ENCODE data around the gene ZNF100. TPM values are rescaled to one million over a fixed set of nuclear protein-coding genes. Genes with fewer than 3 reads are reported as not detected.
"Not testable (repeated sequence)": the region's sequence is repeated elsewhere in the genome, so short reads cannot be mapped to it uniquely, and the experiment has no call there.

ZNF100 gene
- total RNA-seq, 1 experiment from 2014 or later = 12.1 TPM

GRCh38 chr19:21740559-21740958, 26.8 kb downstream of the ZNF100 start:
- H3K36me3 ChIP-seq (ENCODE audit: control insufficient read depth, insufficient read depth, low read length) = no peaks in the 10 kb centered on the region; the same call in 1 of the 2 replicates
- no peak for ATAC-seq
- no TSS peak for BruUV-seq (replicated peaks)
- in situ Hi-C loops (cut with HindIII; ENCODE audit: low pct_unique_long_range_greater_than_20kb, low sequenced_read_pairs) = no loop called here
- CTCF ChIA-PET = no interaction called here
- TF ChIP-seq POLR2AphosphoS5 (IDR thresholded peaks at IDR 0.05; ENCODE audit: low read depth, low read length) (no peak), REST (IDR thresholded peaks at IDR 0.05; ENCODE audit: insufficient read depth in 1 of 2, low read depth in 2 of 2, low read length in 1 of 2) (no peak), TCF7L2 (IDR thresholded peaks at IDR 0.05; ENCODE audit: low read depth, low read length) (no peak), CTCF (IDR thresholded peaks at IDR 0.05) (no peak), SIN3A (IDR thresholded peaks at IDR 0.05; ENCODE audit: borderline replicate concordance, insufficient read depth, low read depth, low read length) (no peak)
- H3K9me3 ChIP-seq (ENCODE audit: control insufficient read depth, insufficient read depth, low read depth, low read length) = no peaks in the 10 kb centered on the region; the same call in 1 of the 2 replicates
- H3K27me3 ChIP-seq (ENCODE audit: control insufficient read depth, insufficient read depth, low read length) = no peaks in the 10 kb centered on the region
- no peak overlapping the region for H3K4me3 ChIP-seq (ENCODE audit: low read depth in 2 of 2, low read length in 2 of 2)
- H3K4me1 ChIP-seq (ENCODE audit: control insufficient read depth, insufficient read depth, low read length) = no peaks in the 10 kb centered on the region
- H3K27ac ChIP-seq (ENCODE audit: low read length) = no peak overlapping the region
- no peak for DNase-seq (ENCODE audit: low read depth, low spot score)
- intact Hi-C loops (cut with micrococcal nuclease; ENCODE audit: unreplicated experiment) = no loop called here
- POLR2A ChIA-PET = no interaction called here

DNA sequence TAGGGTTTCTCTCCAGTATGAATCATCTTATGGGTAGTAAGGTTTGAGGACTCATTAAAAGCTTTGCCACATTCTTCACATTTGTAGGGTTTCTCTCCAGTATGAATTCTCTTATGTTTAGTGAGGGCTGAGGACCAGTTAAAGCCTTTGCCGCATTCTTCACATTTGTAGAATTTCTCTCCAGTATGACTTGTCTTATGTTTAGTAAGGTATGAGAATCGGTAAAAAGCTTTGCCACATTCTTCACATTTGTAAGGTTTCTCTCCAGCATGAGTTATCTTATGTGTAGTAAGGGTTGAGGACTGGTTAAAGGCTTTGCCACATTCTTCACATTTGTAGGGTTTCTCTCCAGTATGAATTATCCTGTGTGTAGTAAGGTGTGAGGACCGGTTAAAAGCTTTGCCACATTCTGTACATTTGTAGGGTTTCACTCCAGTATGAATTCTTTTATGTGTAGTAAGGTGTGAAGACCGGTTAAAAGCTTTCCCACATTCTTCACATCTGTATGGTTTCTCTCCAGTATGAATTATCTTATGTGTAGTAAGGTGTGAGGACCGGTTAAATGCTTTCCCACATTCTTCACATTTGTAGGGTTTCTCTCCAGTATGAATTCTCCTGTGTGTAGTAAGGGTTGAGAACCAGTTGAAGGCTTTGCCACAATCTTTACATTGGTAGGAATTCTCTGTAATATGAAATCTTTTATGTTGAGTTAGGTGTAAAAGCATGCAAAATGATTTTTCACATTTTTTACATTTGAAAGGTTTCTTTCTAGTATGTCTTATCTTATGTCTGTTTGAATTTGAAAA, 40.2 kb downstream of the ZNF100 start:
- ATAC-seq; H3K27me3 ChIP-seq (ENCODE audit: control insufficient read depth, insufficient read depth, low read length); CTCF ChIA-PET; intact Hi-C loops (cut with micrococcal nuclease; ENCODE audit: unreplicated experiment); H3K27ac ChIP-seq (ENCODE audit: low read length); H3K36me3 ChIP-seq (ENCODE audit: control insufficient read depth, insufficient read depth, low read length); in situ Hi-C loops (cut with HindIII; ENCODE audit: low pct_unique_long_range_greater_than_20kb, low sequenced_read_pairs); H3K4me1 ChIP-seq (ENCODE audit: control insufficient read depth, insufficient read depth, low read length); DNase-seq (ENCODE audit: low read depth, low spot score); H3K4me3 ChIP-seq (ENCODE audit: low read depth in 2 of 2, low read length in 2 of 2): not testable (repeated sequence)
- POLR2A ChIA-PET = interaction anchor here (0.7 kb wide), 1 partner anchor 588 kb away, joined by 3 read pairs; no protein-coding TSS in a partner anchor
- TSS peak; percentile 28 for BruUV-seq (replicated peaks)
- peaks cover 46% of the 10 kb centered on the region; the same call in 1 of the 2 replicates for H3K9me3 ChIP-seq (ENCODE audit: control insufficient read depth, insufficient read depth, low read depth, low read length)

GRCh38 chr19:21713761-21714160, 53.6 kb downstream of the ZNF100 start:
- Histone ChIP-seq H3K27ac (ENCODE audit: low read length) (no peak overlapping the region), H3K27me3 (ENCODE audit: control insufficient read depth, insufficient read depth, low read length) (no peaks in the 10 kb centered on the region), H3K9me3 (ENCODE audit: control insufficient read depth, insufficient read depth, low read depth, low read length) (no peaks in the 10 kb centered on the region), H3K36me3 (ENCODE audit: control insufficient read depth, insufficient read depth, low read length) (no peaks in the 10 kb centered on the region), H3K4me1 (ENCODE audit: control insufficient read depth, insufficient read depth, low read length) (no peaks in the 10 kb centered on the region), H3K4me3 (ENCODE audit: low read depth in 2 of 2, low read length in 2 of 2) (no peak overlapping the region)
- in situ Hi-C loops (cut with HindIII; ENCODE audit: low pct_unique_long_range_greater_than_20kb, low sequenced_read_pairs) (no loop called here), intact Hi-C loops (cut with micrococcal nuclease; ENCODE audit: unreplicated experiment) (no loop called here)
- TF ChIP-seq SIN3A (IDR thresholded peaks at IDR 0.05; ENCODE audit: borderline replicate concordance, insufficient read depth, low read depth, low read length) = no peak
- no peak for TF ChIP-seq CTCF (IDR thresholded peaks at IDR 0.05)
- TF ChIP-seq REST (IDR thresholded peaks at IDR 0.05; ENCODE audit: insufficient read depth in 1 of 2, low read depth in 2 of 2, low read length in 1 of 2) = no peak
- TF ChIP-seq POLR2AphosphoS5 (IDR thresholded peaks at IDR 0.05; ENCODE audit: low read depth, low read length) = no peak
- no peak for TF ChIP-seq TCF7L2 (IDR thresholded peaks at IDR 0.05; ENCODE audit: low read depth, low read length)
- ChIA-PET CTCF (interaction anchor here (0.6 kb wide), 2 partner anchors 32 to 187 kb away, joined by 4 read pairs; no protein-coding TSS in a partner anchor), POLR2A (no interaction called here)
- BruUV-seq (replicated peaks) = no TSS peak
- DNase-seq (ENCODE audit: low read depth, low spot score) (no peak), ATAC-seq (no peak)
